PC-3 (cell line): ENCODE measurements around the gene CD99. TPM values are rescaled to one million over a fixed set of nuclear protein-coding genes. Genes with fewer than 3 reads are reported as not detected.

ENCODE experiments used
- ATAC-seq: fragments of 200-7000 bp; cut with Tn5 transposase; 2 replicates; pipeline ENCODE4 v1.9.1; 2020; ENCODE audit warnings: mild to moderate bottlenecking, moderate library complexity
- BruUV-seq: library from RNA; stranded (reverse); fragments of 400-500 nt; replicated peaks from 2 replicates; lab custom pipeline; 2021; lab: Mats Ljungman, UMichigan
- CTCF ChIA-PET: fragments of 300-600 bp; sonication (Branson Sonifier 250); formaldehyde crosslinking; loops from one replicate; lab custom pipeline; 2022; ENCODE audit warnings: antibody characterized with exemption; lab: Charles Lee
- POLR2A ChIA-PET: fragments of 300-600 bp; sonication (Branson Sonifier 250); formaldehyde crosslinking; loops from one replicate; lab custom pipeline; 2022; ENCODE audit warnings: antibody characterized with exemption; ENCODE audit not compliant: unreplicated experiment; lab: Charles Lee
- DNase-seq: peaks from one replicate; pipeline ENCODE4 v3.0.0-alpha.2; 2015
- H2AFZ ChIP-seq: fragments of 300-600 bp; sonication (generic); 2 replicates; pipeline ENCODE4 v1.6.0; 2016; ENCODE audit warnings: antibody characterized with exemption, low read length
- H3F3A ChIP-seq: fragments of 300-600 bp; sonication (generic); one replicate; pipeline ENCODE4 v1.6.0; 2017; ENCODE audit warnings: antibody characterized with exemption, low read length, control low read depth, mild to moderate bottlenecking; ENCODE audit not compliant: unreplicated experiment
- H3K27ac ChIP-seq: fragments of 300-600 bp; sonication (generic); 2 replicates; pipeline ENCODE4 v1.5.1; 2016; ENCODE audit warnings: mild to moderate bottlenecking, low read length
- H3K27me3 ChIP-seq: fragments of 300-600 bp; sonication (generic); 2 replicates; pipeline ENCODE4 v1.6.1; 2016; ENCODE audit warnings: low read length, mixed read lengths
- H3K36me3 ChIP-seq: fragments of 300-600 bp; sonication (generic); 2 replicates; pipeline ENCODE4 v1.6.1; 2016; ENCODE audit warnings: low read depth, mixed run types, low read length, mixed read lengths
- H3K4me1 ChIP-seq: fragments of 300-600 bp; sonication (generic); 2 replicates; pipeline ENCODE4 v1.5.1; 2016; ENCODE audit warnings: low read length; ENCODE audit not compliant: insufficient read depth
- H3K4me2 ChIP-seq: fragments of 300-600 bp; sonication (generic); 2 replicates; pipeline ENCODE4 v1.6.0; 2016; ENCODE audit warnings: low read length
- H3K4me3 ChIP-seq: fragments of 300-600 bp; sonication (generic); 2 replicates; pipeline ENCODE4 v1.5.1; 2016; ENCODE audit warnings: mild to moderate bottlenecking, low read length, mixed read lengths
- H3K79me2 ChIP-seq: fragments of 300-600 bp; sonication (generic); 2 replicates; pipeline ENCODE4 v1.6.1; 2017; ENCODE audit warnings: low read length, mixed read lengths
- H3K9ac ChIP-seq: fragments of 300-600 bp; sonication (generic); 2 replicates; pipeline ENCODE4 v1.6.0; 2016; ENCODE audit warnings: mild to moderate bottlenecking, low read length
- H3K9me2 ChIP-seq: fragments of 300-600 bp; sonication (generic); replicated peaks from 2 replicates; pipeline ENCODE4 v1.6.1; 2016; ENCODE audit warnings: mixed run types, low read length, mixed read lengths
- H3K9me3 ChIP-seq: fragments of 300-600 bp; sonication (generic); 2 replicates; pipeline ENCODE4 v1.6.1; 2016; ENCODE audit warnings: low read length, mixed read lengths
- H4K20me1 ChIP-seq: fragments of 300-600 bp; sonication (generic); 2 replicates; pipeline ENCODE4 v1.6.1; 2016; ENCODE audit warnings: low read length, mixed read lengths
- CTCF ChIP-seq: fragments of 300-600 bp; sonication (generic); conservative IDR thresholded peaks from 2 replicates; pipeline ENCODE4 v1.5.1; 2017; ENCODE audit warnings: antibody characterized with exemption, low read depth, mild to moderate bottlenecking, low read length
- EZH2 ChIP-seq: fragments of 300-600 bp; sonication (generic); IDR thresholded peaks from one replicate; pipeline ENCODE4 v1.6.1; 2017; ENCODE audit warnings: antibody characterized with exemption, mild to moderate bottlenecking, low read length; ENCODE audit not compliant: unreplicated experiment
- EZH2phosphoT487 ChIP-seq: fragments of 300-600 bp; sonication (generic); IDR thresholded peaks from 2 replicates; pipeline ENCODE4 v1.6.1; 2018; ENCODE audit warnings: mild to moderate bottlenecking, antibody characterized with exemption, low read length, borderline replicate concordance
- intact Hi-C: fragments of 100-400 bp; cut with micrococcal nuclease; formaldehyde crosslinking; loops from 2 replicates; pipeline ENCODE4 v1.9.0; 2023
- total RNA-seq: library from RNA; depleted of rRNA; stranded (reverse); fragments of >200 nt; gene quantifications from 2 replicates; pipeline ENCODE4 v1.2.3, GENCODE V29; 2014

CD99 gene
- total RNA-seq, 1 experiment from 2014 or later: 202 TPM

GRCh38 chrX:2782778-2783177, 91.7 kb downstream of the CD99 start:
- H3K9me2 ChIP-seq: no peaks in the 10 kb centered on the region
- no peaks in the 10 kb centered on the region for H3K9me3 ChIP-seq
- intact Hi-C loops: no loop called here
- TF ChIP-seq CTCF: no peak
- no peak for TF ChIP-seq EZH2
- TF ChIP-seq EZH2phosphoT487: no peak
- POLR2A ChIA-PET: no interaction called here
- no TSS peak for BruUV-seq
- H3K79me2 ChIP-seq: no peaks in the 10 kb centered on the region
- no peaks in the 10 kb centered on the region for H3F3A ChIP-seq
- no peak overlapping the region for H3K4me3 ChIP-seq
- no peaks in the 10 kb centered on the region for H4K20me1 ChIP-seq
- ATAC-seq (no peak), DNase-seq (no peak)
- no peaks in the 10 kb centered on the region for H3K4me1 ChIP-seq
- H3K4me2 ChIP-seq: no peak overlapping the region
- H2AFZ ChIP-seq: no peak overlapping the region
- CTCF ChIA-PET: no interaction called here
- H3K27me3 ChIP-seq: no peaks in the 10 kb centered on the region
- H3K36me3 ChIP-seq: no peaks in the 10 kb centered on the region
- H3K9ac ChIP-seq: no peak overlapping the region
- no peak overlapping the region for H3K27ac ChIP-seq

GRCh38 chrX:2784026-2784425, 92.9 kb downstream of the CD99 start:
- H3K4me1 ChIP-seq: no peaks in the 10 kb centered on the region
- no peaks in the 10 kb centered on the region for H4K20me1 ChIP-seq
- TF ChIP-seq EZH2 (no peak), EZH2phosphoT487 (no peak)
- H3K9me2 ChIP-seq: no peaks in the 10 kb centered on the region
- H2AFZ ChIP-seq: no peak overlapping the region
- no peak overlapping the region for H3K27ac ChIP-seq
- no peaks in the 10 kb centered on the region for H3F3A ChIP-seq
- ATAC-seq (no peak), DNase-seq (no peak)
- no peak overlapping the region for H3K9ac ChIP-seq
- H3K27me3 ChIP-seq: no peaks in the 10 kb centered on the region
- no peak overlapping the region for H3K4me3 ChIP-seq
- no peaks in the 10 kb centered on the region for H3K36me3 ChIP-seq
- H3K4me2 ChIP-seq: no peak overlapping the region
- H3K9me3 ChIP-seq: no peaks in the 10 kb centered on the region
- ChIA-PET POLR2A (no interaction called here), CTCF (no interaction called here)
- intact Hi-C loops: no loop called here
- H3K79me2 ChIP-seq: no peaks in the 10 kb centered on the region
- BruUV-seq: no TSS peak

- H3K27ac ChIP-seq: no peak overlapping the region
These were observed 94.4 kb downstream of the CD99 start for GRCh38 chrX:2785538-2785937.

More at GRCh38 chrX:2785538-2785937, 94.4 kb downstream of the CD99 start:
- H3K9me2 ChIP-seq: no peaks in the 10 kb centered on the region
- H4K20me1 ChIP-seq: no peaks in the 10 kb centered on the region
- H3K9me3 ChIP-seq: no peaks in the 10 kb centered on the region
- H2AFZ ChIP-seq: no peak overlapping the region
- no peaks in the 10 kb centered on the region for H3K4me1 ChIP-seq
- intact Hi-C loops: no loop called here
- no peaks in the 10 kb centered on the region for H3K79me2 ChIP-seq
- H3K9ac ChIP-seq: no peak overlapping the region
- H3K36me3 ChIP-seq: no peaks in the 10 kb centered on the region
- ATAC-seq (no peak), DNase-seq (no peak)
- H3F3A ChIP-seq: no peaks in the 10 kb centered on the region
- BruUV-seq: no TSS peak
- POLR2A ChIA-PET: no interaction called here
- H3K4me3 ChIP-seq: no peak overlapping the region
- TF ChIP-seq CTCF (no peak), EZH2phosphoT487 (no peak), EZH2 (no peak)
- no peak overlapping the region for H3K4me2 ChIP-seq
- H3K27me3 ChIP-seq: no peaks in the 10 kb centered on the region
- CTCF ChIA-PET: no interaction called here
